Coronary artery (tissue), 2 donors: ENCODE data around the gene TAP1.
"Not testable (repeated sequence)": the region's sequence is repeated elsewhere in the genome, so short reads cannot be mapped to it uniquely, and the experiment has no call there.

Source experiments
- DNase-seq: peaks from one replicate; pipeline ENCODE4 v3.0.0-alpha.2; 2017; ENCODE audit warnings: low spot score
- H3K27ac ChIP-seq, 2 donors: fragments of 200-600 bp; sonication (generic); one replicate each; pipeline ENCODE4 v1.5.1; 2016 to 2019
- H3K4me3 ChIP-seq: fragments of 200-600 bp; sonication (generic); 2 replicates; pipeline ENCODE4 v1.5.1; 2016; ENCODE audit warnings: mild to moderate bottlenecking, moderate library complexity
- CTCF ChIP-seq: fragments of 200-600 bp; sonication (generic); IDR thresholded peaks from one replicate; pipeline ENCODE4 v1.5.1; 2019; ENCODE audit warnings: antibody characterized with exemption

Gene TAP1

GRCh38 chr6:32816746-32817204 is 36.7 kb downstream of the TAP1 start, which contains the start of gene HLA-DOB:
HLA-DOB (minus strand) TSS chr6:32817002; CDS start chr6:32816951, 51 bp downstream.
- no peak within 1 kb of the TSS for H3K4me3 ChIP-seq
- H3K27ac ChIP-seq, result no peak within 1 kb of the TSS
- no peak for DNase-seq
- no peak for TF ChIP-seq CTCF

- H3K27ac ChIP-seq, result no peak overlapping the region
- no peak for TF ChIP-seq CTCF
- no peak for DNase-seq
- H3K4me3 ChIP-seq, result no peak overlapping the region
Observed at GRCh38 chr6:32815996-32816395, 37.5 kb downstream of the TAP1 start.

- Histone ChIP-seq H3K27ac (no peak overlapping the region), H3K4me3 (no peak overlapping the region)
- no peak for TF ChIP-seq CTCF
- no peak for DNase-seq
Observed at GRCh38 chr6:32815115-32815514, 38.4 kb downstream of the TAP1 start.

- Histone ChIP-seq H3K27ac (no peak overlapping the region), H3K4me3 (no peak overlapping the region)
- DNase-seq, result no peak
- TF ChIP-seq CTCF, result no peak
Observed at GRCh38 chr6:32814145-32814544, 39.4 kb downstream of the TAP1 start.

GRCh38 chr6:32809171-32809570 is 44.3 kb downstream of the TAP1 start:
- no peak for TF ChIP-seq CTCF
- H3K4me3 ChIP-seq, result no peak overlapping the region
- H3K27ac ChIP-seq, result no peak overlapping the region
- DNase-seq, result no peak

- Histone ChIP-seq H3K27ac (no peak overlapping the region), H3K4me3 (no peak overlapping the region)
- TF ChIP-seq CTCF, result no peak
Observed at GRCh38 chr6:32807020-32807580, 46.4 kb downstream of the TAP1 start.

GRCh38 chr6:32805404-32805803 is 48.1 kb downstream of the TAP1 start:
- not testable (repeated sequence) for H3K4me3 ChIP-seq, H3K27ac ChIP-seq, DNase-seq

More at GRCh38 chr6:32807020-32807580, 46.4 kb downstream of the TAP1 start:
- DNase-seq, result no peak
